Stomach (tissue), 4 donors: ENCODE data around the gene STOX1.

Experiments used
- CTCF ChIP-seq, 7 experiments: fragments of 450-650 bp in 4 of 7; fragments of 200-600 bp in 3 of 7; sonication (generic) in 3 of 7; IDR thresholded peaks; one replicate each; pipeline ENCODE4 v1.5.1; 2016 to 2019; ENCODE audit warnings: antibody characterized with exemption in 7 of 7, control low read depth in 2 of 7, mild to moderate bottlenecking in 1 of 7
- EP300 ChIP-seq: sonication (generic); formaldehyde crosslinking; IDR thresholded peaks from one replicate; pipeline ENCODE4 v1.6.1; 2017; ENCODE audit warnings: antibody characterized with exemption

- no peak for TF ChIP-seq CTCF (IDR thresholded peaks at IDR 0.05)
- no peak for TF ChIP-seq EP300
These were observed 45.4 kb upstream of the STOX1 start for GRCh38 chr10:68781613-68782574.
